ENCODE data around the gene POU2AF2.

The POU2AF2 gene

DNA sequence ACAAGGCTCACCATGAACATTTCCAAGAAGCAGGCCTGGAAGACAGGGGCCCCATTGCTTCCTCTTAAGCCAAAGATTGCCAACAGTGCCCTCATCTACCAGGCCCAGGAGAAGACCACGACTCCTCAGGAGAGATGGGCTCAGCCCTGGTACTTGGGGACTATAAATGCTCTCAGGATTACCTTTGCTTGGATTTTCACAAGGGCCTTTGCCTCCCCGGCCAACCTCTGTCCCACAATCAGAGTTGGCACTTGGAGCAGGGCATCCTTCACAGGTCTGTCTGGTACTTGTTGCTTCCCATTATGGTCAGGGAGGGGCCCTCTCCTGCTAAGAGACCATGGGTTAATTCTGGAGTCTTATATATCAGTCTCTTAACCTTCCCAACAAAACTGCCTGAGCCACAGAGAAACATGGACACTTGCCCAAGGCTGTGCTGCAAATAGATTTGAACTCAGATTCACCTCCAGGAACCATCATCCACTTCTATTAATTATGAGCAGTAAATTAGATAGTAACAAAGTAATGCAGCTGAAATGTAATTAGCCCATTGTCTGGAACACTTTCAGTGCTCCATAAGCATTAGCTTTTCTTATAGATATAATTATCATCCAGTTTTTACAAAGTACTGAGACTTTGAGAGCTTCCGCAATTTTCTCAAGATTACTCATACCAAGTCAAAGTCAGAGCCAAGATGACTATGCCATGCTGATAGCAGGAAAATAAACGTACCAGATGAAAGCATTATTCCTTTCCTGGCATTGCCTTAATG, 86.4 kb downstream of the POU2AF2 start:
- no peak for DNase-seq (ENCODE audit: low read depth in 2 of 2)

DNA sequence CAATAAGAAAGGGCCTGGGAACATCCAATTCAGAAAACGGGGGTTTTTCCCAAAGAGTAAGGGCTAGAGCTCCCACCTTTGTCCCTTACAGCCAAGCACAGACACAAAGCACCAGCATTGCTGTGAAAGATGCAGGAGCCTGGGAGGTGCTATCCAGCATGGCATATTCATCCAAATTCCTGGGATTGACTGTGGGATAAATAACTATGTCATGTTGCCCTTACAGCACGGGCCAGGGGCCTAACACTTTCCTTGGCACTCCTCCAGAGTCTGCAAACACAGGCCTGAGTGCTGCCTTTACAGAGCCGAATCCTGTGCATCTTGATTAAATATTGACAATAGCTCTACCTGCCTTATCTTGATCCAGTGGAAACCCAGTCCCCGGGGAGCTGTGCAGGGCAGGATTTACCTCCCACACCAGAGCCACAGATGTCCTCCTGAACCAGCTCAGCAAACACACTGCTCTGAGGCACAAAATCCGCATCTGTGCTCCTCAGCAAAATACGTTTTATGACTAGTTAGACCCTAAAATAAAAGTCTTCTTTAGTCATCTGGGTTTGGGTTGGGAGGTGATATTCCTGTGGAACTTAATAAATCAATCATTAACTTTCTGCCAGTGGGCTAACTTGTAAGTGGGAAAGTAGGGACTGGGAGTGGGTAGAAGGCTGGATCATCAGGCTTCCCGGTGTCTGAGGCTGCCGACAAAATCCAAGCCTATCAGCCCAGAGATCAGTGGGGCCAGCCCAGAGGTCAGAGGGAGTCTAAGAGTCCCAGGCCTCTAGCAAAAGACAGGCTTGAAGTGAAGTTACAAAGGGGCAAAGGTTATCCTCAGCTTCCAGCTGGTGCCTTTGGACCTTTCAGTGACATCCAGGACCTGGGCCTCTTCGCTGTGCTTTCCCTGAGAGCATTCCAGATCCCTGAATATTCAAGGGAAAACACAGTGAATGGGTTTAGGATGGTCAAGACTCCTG, 89.3 kb downstream of the POU2AF2 start:
- DNase-seq (ENCODE audit: low read depth in 2 of 2), result no peak

DNA sequence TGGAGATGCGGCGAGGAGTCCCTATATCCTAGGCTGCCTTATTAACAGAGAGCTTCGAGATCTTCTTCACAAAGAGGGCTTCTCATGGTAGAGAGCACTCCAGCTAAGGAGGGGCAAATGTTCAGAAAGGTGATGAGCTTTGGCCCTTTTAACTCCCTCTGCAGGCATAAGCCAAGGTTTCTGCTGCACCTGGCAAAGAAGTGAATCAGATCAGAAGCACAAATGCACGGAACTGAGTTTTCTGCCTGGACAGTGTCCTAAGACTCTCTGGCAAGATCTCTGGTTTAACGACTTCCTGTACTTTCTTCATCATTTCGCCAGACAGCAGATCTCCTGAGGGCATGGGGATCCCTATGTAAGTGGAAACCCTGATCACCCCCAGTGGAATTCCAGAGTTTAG, 90.0 kb downstream of the POU2AF2 start:
- no peak for DNase-seq (ENCODE audit: low read depth in 2 of 2)

Data from stimulated activated CD8-positive, alpha-beta memory T cell treated with anti-CD3 and anti-CD28 coated beads, Interleukin-2, amount 100 ng/mL, for 48 hours (primary cell).